Psoas muscle (tissue), 8 donors: ENCODE data around the gene PALLD. TPM values are rescaled to one million over a fixed set of nuclear protein-coding genes. Genes with fewer than 3 reads are reported as not detected.

Experiments used
- ATAC-seq, 4 donors: fragments of 200-7000 bp; cut with Tn5 transposase; one replicate each; pipeline ENCODE4 v1.9.1; 2020; ENCODE audit warnings: moderate library complexity in 3 of 4, mild to moderate bottlenecking in 2 of 4
- DNase-seq, 2 donors: peaks; one replicate each; pipeline ENCODE4 v3.0.0-alpha.2; 2020
- H3K27ac ChIP-seq: fragments of 200-600 bp; one replicate; pipeline ENCODE4 v1.8.0; 2022
- H3K27me3 ChIP-seq, 3 donors: fragments of 200-600 bp in 1 of 3; one replicate each; pipeline versions ENCODE4 v1.6.1 to v1.8.0; 2013 to 2022; ENCODE audit warnings: low read length in 2 of 3, mild to moderate bottlenecking in 2 of 3, moderate library complexity in 1 of 3; ENCODE audit not compliant: insufficient read depth in 3 of 3
- H3K36me3 ChIP-seq, 2 donors: fragments of 200-600 bp in 1 of 2; one replicate each; pipeline versions ENCODE4 v1.6.1 to v1.8.0; 2013 to 2022; ENCODE audit warnings: low read depth in 1 of 2, mild to moderate bottlenecking in 1 of 2, moderate library complexity in 1 of 2; ENCODE audit not compliant: insufficient read depth in 1 of 2
- H3K4me1 ChIP-seq: fragments of 200-600 bp; one replicate; pipeline ENCODE4 v1.8.0; 2022
- H3K4me3 ChIP-seq: fragments of 200-600 bp; one replicate; pipeline ENCODE4 v1.8.0; 2022; ENCODE audit warnings: mild to moderate bottlenecking
- H3K9me3 ChIP-seq: fragments of 200-600 bp; one replicate; pipeline ENCODE4 v1.8.0; 2022
- CTCF ChIP-seq: fragments of 200-600 bp; IDR thresholded peaks from one replicate; pipeline ENCODE4 v1.8.0; 2022; ENCODE audit warnings: antibody characterized with exemption
- WGBS, 3 donors: extraction: QIAGEN DNeasy Blood & Tissue Kit; methylation state at CpG; one replicate each; pipeline versions ENCODE4 v1.1.6 to v1.1.7; 2013; 5-methylcytosine and 5-hydroxymethylcytosine counted together
- intact Hi-C, 2 donors: fragments of 100-400 bp; cut with DNase I; formaldehyde crosslinking; loops; one replicate each; pipeline versions ENCODE4 v1.11.0 to v1.14.2; 2022
- polyA plus RNA-seq, 3 donors: library from polyadenylated mRNA; stranded (reverse); fragments of 200-250 nt; gene quantifications; one replicate each; pipeline ENCODE4 v1.2.3, GENCODE V29; 2013
- total RNA-seq, 4 donors: library from RNA; stranded (reverse); fragmentation: NEBNext Ultra II Directional in 2 of 4; extraction: Animal tissue kit (Norgen Biotek cat#: 25700) in 2 of 4; gene quantifications; one replicate each; pipeline versions ENCODE4 v1.2.1 to v1.2.4, GENCODE V29; 2021 to 2023
- donor health status: healthy with polysubstance abuse.
- donor health status: DM: no; HTN: no; CAD: no; lungs with moderate emphysema.
- donor health status: Bipolar disorder and iron deficiency.
- donor health status: healthy.
- donor health status: DM: yes; HTN: yes; CAD: no.
- donor health status: DM: no; HTN: no; CAD: no.
- donor health status: DM: no; HTN: no; CAD: no.
- donor health status: DM: yes; HTN: yes; CAD: no.

The PALLD gene
- total and polyA plus RNA-seq, 7 donors = 19.2 to 245 (median 168) TPM

- no peaks in the 10 kb centered on the region for H3K36me3 ChIP-seq
- DNase-seq = no peak
- peak overlapping the region; percentile 71 for H3K27ac ChIP-seq
- H3K4me1 ChIP-seq = peaks cover 26% of the 10 kb centered on the region
- WGBS, 3 donors = 43 to 60% (median 52%) methylated on average over 5 of the region's 5 CpGs
- H3K4me3 ChIP-seq = peak overlapping the region; percentile 21
- TF ChIP-seq CTCF = no peak
- ATAC-seq = no peak
- H3K27me3 ChIP-seq = no peaks in the 10 kb centered on the region
- H3K9me3 ChIP-seq = no peaks in the 10 kb centered on the region
- intact Hi-C loops = no loop called here
Measured at GRCh38 chr4:168535689-168536088, 38.8 kb downstream of the PALLD start.

- no peaks in the 10 kb centered on the region for H3K9me3 ChIP-seq
- peaks cover 30% of the 10 kb centered on the region for H3K4me1 ChIP-seq
- no peaks in the 10 kb centered on the region for H3K36me3 ChIP-seq
- no peak for TF ChIP-seq CTCF
- ATAC-seq (no peak), DNase-seq (no peak)
- WGBS, 3 donors = 76 to 77% (median 76%) methylated on average over 7 of the region's 7 CpGs
- intact Hi-C loops = no loop called here
- peak overlapping the region; percentile 21 for H3K4me3 ChIP-seq
- H3K27me3 ChIP-seq = no peaks in the 10 kb centered on the region
- H3K27ac ChIP-seq = peak overlapping the region; percentile 71
Measured at GRCh38 chr4:168536448-168536847, 39.6 kb downstream of the PALLD start.

GRCh38 chr4:168537086-168537485 lies 40.2 kb downstream of the PALLD start:
- 98 to 99% (median 99%) methylated on average over 4 of the region's 4 CpGs for WGBS, 3 donors
- no peaks in the 10 kb centered on the region for H3K36me3 ChIP-seq
- TF ChIP-seq CTCF = no peak
- intact Hi-C loops = no loop called here
- ATAC-seq (no peak), DNase-seq (no peak)
- H3K27ac ChIP-seq = peak overlapping the region; percentile 79
- H3K4me1 ChIP-seq = peaks cover 30% of the 10 kb centered on the region
- H3K27me3 ChIP-seq = no peaks in the 10 kb centered on the region
- H3K4me3 ChIP-seq = no peak overlapping the region
- no peaks in the 10 kb centered on the region for H3K9me3 ChIP-seq

- Histone ChIP-seq H3K36me3 (no peaks in the 10 kb centered on the region), H3K9me3 (no peaks in the 10 kb centered on the region), H3K4me3 (no peak overlapping the region), H3K27me3 (no peaks in the 10 kb centered on the region), H3K4me1 (peaks cover 30% of the 10 kb centered on the region), H3K27ac (peak overlapping the region; percentile 79)
- TF ChIP-seq CTCF = no peak
- WGBS, 3 donors = 50 to 69% (median 59%) methylated on average over 3 of the region's 3 CpGs
- DNase-seq = no peak
- no peak for ATAC-seq
- intact Hi-C loops = no loop called here
Measured at GRCh38 chr4:168537571-168537970, 40.7 kb downstream of the PALLD start.

- Histone ChIP-seq H3K4me3 (peak overlapping the region; percentile 24), H3K9me3 (no peaks in the 10 kb centered on the region), H3K4me1 (peaks cover 38% of the 10 kb centered on the region), H3K36me3 (no peaks in the 10 kb centered on the region), H3K27ac (peak overlapping the region; percentile 79), H3K27me3 (no peaks in the 10 kb centered on the region)
- ATAC-seq = peak in 2 of 4 donors; percentile 42 to 47
- TF ChIP-seq CTCF = no peak
- intact Hi-C loops = no loop called here
- no peak for DNase-seq
- 44 to 62% (median 45%) methylated on average over 9 of the region's 9 CpGs for WGBS, 3 donors
Measured at GRCh38 chr4:168538632-168539031, 41.8 kb downstream of the PALLD start.
